Activated T-helper 17 cell treated with anti-CD3 and anti-CD28 coated beads, Interleukin-2, amount 50 U/mL, for 72 hours (primary cell): ENCODE results near the gene CRYBG1. TPM values are rescaled to one million over a fixed set of nuclear protein-coding genes. Genes with fewer than 3 reads are reported as not detected.

Source experiments
- ATAC-seq: fragments of 150-1000 bp; cut with Tn5 transposase; replicated peaks from 2 replicates; pipeline ENCODE4 v1.10.0; 2021; ENCODE audit warnings: mild to moderate bottlenecking, moderate library complexity
- H3K27ac Mint-ChIP-seq: one replicate; pipeline ENCODE4 v1.8.0; 2022; ENCODE audit warnings: mixed read lengths
- H3K27me3 Mint-ChIP-seq: one replicate; pipeline ENCODE4 v1.8.0; 2022; ENCODE audit warnings: mixed read lengths
- H3K36me3 Mint-ChIP-seq: one replicate; pipeline ENCODE4 v1.8.0; 2022; ENCODE audit warnings: low read depth, mild to moderate bottlenecking, mixed read lengths
- H3K4me1 Mint-ChIP-seq: one replicate; pipeline ENCODE4 v1.8.0; 2022; ENCODE audit warnings: mixed read lengths
- H3K4me3 Mint-ChIP-seq: one replicate; pipeline ENCODE4 v1.8.0; 2022; ENCODE audit warnings: mild to moderate bottlenecking, mixed read lengths
- H3K9me3 Mint-ChIP-seq: one replicate; pipeline ENCODE4 v1.8.0; 2022; ENCODE audit warnings: mixed read lengths
- total RNA-seq, 2 donors: library from RNA; stranded (reverse); gene quantifications; one replicate each; pipeline ENCODE4 v1.2.3, GENCODE V29; 2022

Gene CRYBG1
- total RNA-seq, 2 donors from 2014 or later = 30.6 to 36.4 TPM

GRCh38 chr6:106476331-106477105 lies 116.0 kb downstream of the CRYBG1 start:
- peak; percentile 54 for ATAC-seq
- Mint-ChIP-seq H3K9me3 (no peaks in the 10 kb centered on the region), H3K4me1 (no peaks in the 10 kb centered on the region), H3K4me3 (no peak overlapping the region), H3K36me3 (no peaks in the 10 kb centered on the region), H3K27ac (no peak overlapping the region), H3K27me3 (no peaks in the 10 kb centered on the region)

GRCh38 chr6:106477146-106477545 lies 116.6 kb downstream of the CRYBG1 start:
- no peaks in the 10 kb centered on the region for H3K36me3 Mint-ChIP-seq
- no peaks in the 10 kb centered on the region for H3K27me3 Mint-ChIP-seq
- ATAC-seq = no peak
- no peaks in the 10 kb centered on the region for H3K4me1 Mint-ChIP-seq
- no peaks in the 10 kb centered on the region for H3K9me3 Mint-ChIP-seq
- no peak overlapping the region for H3K27ac Mint-ChIP-seq
- H3K4me3 Mint-ChIP-seq = no peak overlapping the region

DNA sequence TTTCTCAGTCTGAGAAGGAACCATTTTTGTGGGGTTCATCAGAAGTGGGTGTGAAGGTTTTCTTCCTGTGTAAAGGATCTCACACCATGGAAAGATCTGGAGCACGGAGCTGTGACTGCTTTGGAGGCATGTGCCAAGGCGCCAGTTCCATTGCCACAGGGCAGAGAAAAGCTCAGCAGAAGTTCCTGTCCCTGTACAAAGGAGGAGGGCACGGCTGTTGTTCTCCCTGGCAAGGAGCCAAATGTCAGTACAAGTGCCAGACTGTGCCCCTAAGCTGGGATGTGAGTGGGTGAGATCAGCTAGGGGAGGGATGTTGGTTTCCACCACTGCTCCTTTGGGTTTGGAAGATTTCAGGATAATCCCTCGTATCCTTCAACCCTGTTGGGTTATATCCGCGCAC lies 117.3 kb downstream of the CRYBG1 start:
- Mint-ChIP-seq H3K27me3 (no peaks in the 10 kb centered on the region), H3K36me3 (no peaks in the 10 kb centered on the region), H3K4me1 (no peaks in the 10 kb centered on the region), H3K4me3 (no peak overlapping the region), H3K27ac (no peak overlapping the region), H3K9me3 (no peaks in the 10 kb centered on the region)
- ATAC-seq = no peak

DNA sequence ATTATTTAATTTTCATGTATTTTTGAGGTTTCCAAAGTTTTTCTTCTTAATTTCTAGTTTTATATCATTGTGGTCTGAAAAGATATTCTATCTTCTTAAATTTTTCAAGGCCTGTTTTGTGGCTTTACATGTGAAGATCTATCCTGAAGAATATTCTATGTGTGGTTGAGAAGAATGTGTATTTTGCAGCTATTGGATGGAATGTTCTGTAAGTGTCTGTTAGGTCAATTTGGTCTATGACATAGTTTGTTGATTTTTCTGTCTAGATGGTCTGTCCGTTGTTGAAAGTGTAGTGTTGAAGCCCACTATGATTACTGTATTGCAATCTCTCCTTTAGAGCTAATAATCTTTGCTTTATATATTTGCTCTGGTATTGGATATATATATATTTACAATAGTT lies 125.7 kb downstream of the CRYBG1 start:
- H3K27ac Mint-ChIP-seq = no peak overlapping the region
- H3K4me3 Mint-ChIP-seq = no peak overlapping the region
- no peak for ATAC-seq
- no peaks in the 10 kb centered on the region for H3K4me1 Mint-ChIP-seq
- no peaks in the 10 kb centered on the region for H3K36me3 Mint-ChIP-seq
- H3K27me3 Mint-ChIP-seq = no peaks in the 10 kb centered on the region
- no peaks in the 10 kb centered on the region for H3K9me3 Mint-ChIP-seq

GRCh38 chr6:106488494-106489370 lies 128.2 kb downstream of the CRYBG1 start:
- Mint-ChIP-seq H3K36me3 (no peaks in the 10 kb centered on the region), H3K4me3 (no peak overlapping the region), H3K4me1 (peaks cover 10% of the 10 kb centered on the region), H3K27ac (peak overlapping the region; percentile 16), H3K27me3 (peaks cover 10% of the 10 kb centered on the region), H3K9me3 (no peaks in the 10 kb centered on the region)
- ATAC-seq = no peak

- no peak for ATAC-seq
- H3K9me3 Mint-ChIP-seq = no peaks in the 10 kb centered on the region
Measured at GRCh38 chr6:106490030-106490429, 129.5 kb downstream of the CRYBG1 start.

GRCh38 chr6:106490436-106490835 lies 129.9 kb downstream of the CRYBG1 start:
- peaks cover 11% of the 10 kb centered on the region for H3K4me1 Mint-ChIP-seq
- no peaks in the 10 kb centered on the region for H3K36me3 Mint-ChIP-seq
- peaks cover 10% of the 10 kb centered on the region for H3K27me3 Mint-ChIP-seq
- no peak for ATAC-seq
- no peaks in the 10 kb centered on the region for H3K9me3 Mint-ChIP-seq
- H3K27ac Mint-ChIP-seq = no peak overlapping the region
- H3K4me3 Mint-ChIP-seq = no peak overlapping the region

More at GRCh38 chr6:106490030-106490429, 129.5 kb downstream of the CRYBG1 start:
- Mint-ChIP-seq H3K27me3 (peaks cover 10% of the 10 kb centered on the region), H3K4me3 (no peak overlapping the region), H3K4me1 (peaks cover 11% of the 10 kb centered on the region), H3K27ac (no peak overlapping the region), H3K36me3 (no peaks in the 10 kb centered on the region)

GRCh38 chr6:106490974-106491373 lies 130.5 kb downstream of the CRYBG1 start:
- no peak for ATAC-seq
- Mint-ChIP-seq H3K27me3 (peaks cover 10% of the 10 kb centered on the region), H3K4me3 (no peak overlapping the region), H3K9me3 (no peaks in the 10 kb centered on the region), H3K4me1 (peaks cover 11% of the 10 kb centered on the region), H3K27ac (no peak overlapping the region), H3K36me3 (no peaks in the 10 kb centered on the region)

DNA sequence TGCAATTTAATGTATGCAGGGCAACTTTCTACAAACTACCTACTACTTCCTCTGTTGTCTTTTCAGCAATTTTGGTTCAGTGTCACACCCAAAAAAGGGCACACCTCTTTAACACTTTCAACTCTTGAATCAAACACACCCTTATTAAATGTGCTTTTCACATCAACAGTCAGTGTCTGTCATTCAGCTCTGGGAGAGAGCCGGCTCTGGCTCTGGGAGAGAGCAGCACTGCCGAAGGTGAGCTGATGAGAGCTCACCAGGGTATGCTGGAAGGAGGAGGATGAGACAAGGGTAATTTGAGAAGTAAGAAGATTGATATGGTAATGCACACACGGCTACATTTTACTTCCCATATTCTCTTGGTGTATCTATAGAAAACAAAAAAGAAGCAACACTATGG lies 134.5 kb downstream of the CRYBG1 start:
- Mint-ChIP-seq H3K36me3 (no peaks in the 10 kb centered on the region), H3K4me1 (peaks cover 11% of the 10 kb centered on the region), H3K9me3 (no peaks in the 10 kb centered on the region), H3K27ac (no peak overlapping the region), H3K4me3 (no peak overlapping the region), H3K27me3 (peaks cover 10% of the 10 kb centered on the region)
- no peak for ATAC-seq

GRCh38 chr6:106496823-106497222 lies 136.3 kb downstream of the CRYBG1 start:
- Mint-ChIP-seq H3K4me3 (no peak overlapping the region), H3K9me3 (no peaks in the 10 kb centered on the region), H3K27me3 (peaks cover 6% of the 10 kb centered on the region), H3K4me1 (peaks cover 7% of the 10 kb centered on the region), H3K27ac (no peak overlapping the region), H3K36me3 (no peaks in the 10 kb centered on the region)
- no peak for ATAC-seq

DNA sequence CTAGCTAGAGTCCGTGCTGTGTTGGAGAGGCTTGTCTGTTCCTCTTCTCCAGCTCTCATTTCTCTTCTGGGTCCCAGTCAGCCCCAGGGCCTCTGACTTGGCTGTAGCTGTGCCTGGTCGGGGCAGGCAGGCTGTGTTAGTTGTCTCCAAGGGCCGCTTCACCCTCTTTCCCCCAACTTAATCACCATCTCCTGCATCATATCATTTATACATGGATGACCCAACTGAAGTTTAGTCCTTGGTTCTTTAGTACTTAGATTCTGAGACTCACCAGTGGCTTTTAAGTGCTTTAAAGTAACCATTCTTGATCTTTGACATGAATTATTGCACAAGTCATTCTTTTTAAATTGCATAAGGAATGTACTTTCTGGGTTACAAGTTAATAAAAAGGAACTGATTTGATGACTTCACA lies 141.4 kb downstream of the CRYBG1 start:
- Mint-ChIP-seq H3K36me3 (no peaks in the 10 kb centered on the region), H3K4me3 (no peak overlapping the region), H3K4me1 (no peaks in the 10 kb centered on the region), H3K9me3 (no peaks in the 10 kb centered on the region), H3K27ac (no peak overlapping the region), H3K27me3 (no peaks in the 10 kb centered on the region)
- ATAC-seq = no peak

DNA sequence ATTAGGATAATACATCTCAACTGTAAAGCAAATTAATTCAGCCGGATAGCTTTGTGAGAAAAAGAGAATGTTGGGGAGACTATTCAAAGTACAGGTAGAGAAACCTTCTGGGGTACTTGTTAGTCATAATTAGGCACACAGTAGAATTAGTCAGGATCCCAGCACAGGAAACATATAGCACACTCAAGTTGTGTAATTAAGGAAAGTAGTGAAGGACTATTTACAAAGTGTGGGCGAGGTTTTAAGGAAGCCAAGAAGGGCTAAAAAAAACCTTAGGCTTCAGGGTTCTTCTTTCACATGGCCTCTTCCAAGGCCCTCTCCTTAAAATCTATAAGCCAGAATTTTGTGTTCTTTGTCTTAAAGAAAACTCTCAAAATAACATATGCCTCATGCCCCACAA lies 142.0 kb downstream of the CRYBG1 start:
- ATAC-seq = no peak
- no peak overlapping the region for H3K27ac Mint-ChIP-seq
- H3K4me1 Mint-ChIP-seq = no peaks in the 10 kb centered on the region
- no peaks in the 10 kb centered on the region for H3K36me3 Mint-ChIP-seq
- H3K27me3 Mint-ChIP-seq = no peaks in the 10 kb centered on the region
- H3K9me3 Mint-ChIP-seq = no peaks in the 10 kb centered on the region
- no peak overlapping the region for H3K4me3 Mint-ChIP-seq

GRCh38 chr6:106508277-106508676 lies 147.8 kb downstream of the CRYBG1 start:
- Mint-ChIP-seq H3K4me3 (no peak overlapping the region), H3K36me3 (peaks cover 8% of the 10 kb centered on the region), H3K27ac (no peak overlapping the region), H3K27me3 (no peaks in the 10 kb centered on the region), H3K4me1 (peaks cover 16% of the 10 kb centered on the region), H3K9me3 (no peaks in the 10 kb centered on the region)
- no peak for ATAC-seq

DNA sequence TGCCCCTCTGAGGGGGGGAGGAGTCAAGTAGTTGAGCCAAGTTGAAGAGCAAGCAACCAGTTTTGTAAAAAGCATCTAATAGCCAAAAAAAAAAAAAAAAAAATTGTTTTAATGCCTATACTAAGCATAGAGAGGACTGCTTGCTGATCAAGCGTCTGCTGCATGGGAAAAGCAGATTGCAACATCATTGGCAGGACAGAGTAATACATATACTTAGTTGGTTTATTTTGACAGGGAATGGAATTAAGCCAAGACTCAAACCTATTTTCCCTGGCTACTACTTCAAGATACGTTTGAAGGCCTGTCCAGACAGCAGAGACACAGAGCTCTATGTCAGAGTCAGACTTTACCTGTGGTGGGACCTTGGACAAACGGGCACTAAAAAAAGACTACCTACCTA lies 148.3 kb downstream of the CRYBG1 start:
- Mint-ChIP-seq H3K4me1 (peaks cover 16% of the 10 kb centered on the region), H3K27ac (no peak overlapping the region), H3K9me3 (no peaks in the 10 kb centered on the region), H3K36me3 (peaks cover 12% of the 10 kb centered on the region), H3K27me3 (no peaks in the 10 kb centered on the region), H3K4me3 (no peak overlapping the region)
- no peak for ATAC-seq
